Testis (tissue), 3 donors: ENCODE data around the gene PARP14. TPM values are rescaled to one million over a fixed set of nuclear protein-coding genes. Genes with fewer than 3 reads are reported as not detected.

Experiments used
- DNase-seq: peaks from one replicate; pipeline ENCODE4 v3.0.0-alpha.2; 2019
- H3K27ac ChIP-seq, 2 donors: fragments of 200-600 bp; sonication (generic); one replicate each; pipeline ENCODE4 v1.5.1; 2019
- H3K27me3 ChIP-seq: fragments of 200-600 bp; sonication (generic); one replicate; pipeline ENCODE4 v1.5.1; 2019
- H3K36me3 ChIP-seq: fragments of 200-600 bp; sonication (generic); one replicate; pipeline ENCODE4 v1.5.1; 2017; ENCODE audit warnings: low read depth; ENCODE audit errors: missing control alignments
- H3K4me1 ChIP-seq: fragments of 200-600 bp; sonication (generic); one replicate; pipeline ENCODE4 v1.5.1; 2019
- H3K4me3 ChIP-seq, 2 donors: fragments of 200-600 bp; sonication (generic); one replicate each; pipeline ENCODE4 v1.5.1; 2017 to 2019
- H3K9me3 ChIP-seq: fragments of 200-600 bp; sonication (generic); one replicate; pipeline ENCODE4 v1.5.1; 2017
- CTCF ChIP-seq, 3 experiments: fragments of 450-650 bp in 2 of 3; fragments of 200-600 bp in 1 of 3; sonication (generic) in 1 of 3; IDR thresholded peaks; one replicate each; pipeline ENCODE4 v1.5.1; 2016 to 2019; ENCODE audit warnings: antibody characterized with exemption in 3 of 3, mild to moderate bottlenecking in 2 of 3, moderate library complexity in 1 of 3
- POLR2A ChIP-seq: fragments of 450-650 bp; IDR thresholded peaks from one replicate; pipeline ENCODE4 v1.6.1; 2017; ENCODE audit warnings: antibody characterized with exemption, mild to moderate bottlenecking, moderate library complexity
- WGBS, 2 donors: methylation state at CpG; one replicate each; pipeline ENCODE4 v1.1.5; 2018; 5-methylcytosine and 5-hydroxymethylcytosine counted together
- intact Hi-C: fragments of 100-400 bp; cut with DNase I; formaldehyde crosslinking; loops from one replicate; pipeline ENCODE4 v1.15.1; 2023; ENCODE audit warnings: low total_unique reads
- polyA plus RNA-seq: library from polyadenylated mRNA; stranded (reverse); fragments of 350-450 nt; fragmentation: Illumina TruSeq; extraction: RNeasy Lipid Tissue Mini Kit (QIAGEN cat#74804); gene quantifications from one replicate; pipeline ENCODE4 v1.2.3, GENCODE V29; 2014; ENCODE audit warnings: low read depth, low replicate concordance; ENCODE audit not compliant: insufficient read depth
- total RNA-seq, 2 donors: library from RNA; depleted of rRNA; stranded (reverse); fragments of >200 nt; gene quantifications; one replicate each; pipeline ENCODE4 v1.2.3, GENCODE V29; 2016

Gene PARP14
- total and polyA plus RNA-seq, 3 donors from 2014 or later: 8.8 to 18.2 (median 11.3) TPM

- Histone ChIP-seq H3K36me3 (no peaks in the 10 kb centered on the region), H3K9me3 (no peaks in the 10 kb centered on the region), H3K27ac (no peak overlapping the region), H3K4me3 (no peak overlapping the region), H3K27me3 (no peaks in the 10 kb centered on the region), H3K4me1 (peaks cover 4% of the 10 kb centered on the region)
- intact Hi-C loops: no loop called here
- no peak for DNase-seq
- WGBS, 2 donors: 85 to 93% methylated on average over 2 of the region's 2 CpGs
- TF ChIP-seq CTCF (IDR thresholded peaks at IDR 0.05): no peak
- no peak for TF ChIP-seq POLR2A
Observed at GRCh38 chr3:122687298-122687697, 6.7 kb downstream of the PARP14 start.

GRCh38 chr3:122688996-122689395, 8.4 kb downstream of the PARP14 start:
- 89 to 91% methylated on average over 4 of the region's 4 CpGs for WGBS, 2 donors
- no peaks in the 10 kb centered on the region for H3K27me3 ChIP-seq
- TF ChIP-seq POLR2A (no peak), CTCF (IDR thresholded peaks at IDR 0.05) (no peak)
- H3K4me3 ChIP-seq: no peak overlapping the region
- intact Hi-C loops: no loop called here
- no peaks in the 10 kb centered on the region for H3K9me3 ChIP-seq
- DNase-seq: no peak
- no peaks in the 10 kb centered on the region for H3K36me3 ChIP-seq
- no peaks in the 10 kb centered on the region for H3K4me1 ChIP-seq
- H3K27ac ChIP-seq: no peak overlapping the region

- H3K4me3 ChIP-seq: no peak overlapping the region
- no peak for TF ChIP-seq CTCF (IDR thresholded peaks at IDR 0.05)
- no peak for TF ChIP-seq POLR2A
- H3K27ac ChIP-seq: no peak overlapping the region
- WGBS, 2 donors: 89 to 96% methylated on average over 2 of the region's 2 CpGs
- no peaks in the 10 kb centered on the region for H3K9me3 ChIP-seq
- no peaks in the 10 kb centered on the region for H3K4me1 ChIP-seq
- intact Hi-C loops: no loop called here
- no peaks in the 10 kb centered on the region for H3K36me3 ChIP-seq
- no peaks in the 10 kb centered on the region for H3K27me3 ChIP-seq
- no peak for DNase-seq
Observed at GRCh38 chr3:122689587-122689986, 8.9 kb downstream of the PARP14 start.

GRCh38 chr3:122690096-122690495, 9.5 kb downstream of the PARP14 start:
- DNase-seq: no peak
- WGBS, 2 donors: 84 to 100% methylated on average over 1 of the region's 1 CpG
- Histone ChIP-seq H3K4me1 (no peaks in the 10 kb centered on the region), H3K27ac (no peak overlapping the region), H3K4me3 (no peak overlapping the region), H3K9me3 (no peaks in the 10 kb centered on the region), H3K36me3 (no peaks in the 10 kb centered on the region), H3K27me3 (no peaks in the 10 kb centered on the region)
- TF ChIP-seq CTCF (IDR thresholded peaks at IDR 0.05) (no peak), POLR2A (no peak)
- intact Hi-C loops: no loop called here

GRCh38 chr3:122691195-122691594, 10.6 kb downstream of the PARP14 start:
- no peak overlapping the region for H3K4me3 ChIP-seq
- TF ChIP-seq POLR2A: no peak
- no peak for TF ChIP-seq CTCF (IDR thresholded peaks at IDR 0.05)
- H3K27me3 ChIP-seq: no peaks in the 10 kb centered on the region
- H3K36me3 ChIP-seq: no peaks in the 10 kb centered on the region
- DNase-seq: no peak
- 93 to 96% methylated on average over 4 of the region's 4 CpGs for WGBS, 2 donors
- no peak overlapping the region for H3K27ac ChIP-seq
- H3K9me3 ChIP-seq: no peaks in the 10 kb centered on the region
- intact Hi-C loops: no loop called here
- no peaks in the 10 kb centered on the region for H3K4me1 ChIP-seq
